Mucosa of stomach (tissue), 1 donor: ENCODE results near the gene SMPDL3B.

Experiments used
- H3K27me3 ChIP-seq: one replicate; pipeline ENCODE4 v1.7.0; 2013; ENCODE audit warnings: mild to moderate bottlenecking, low read length; ENCODE audit not compliant: control insufficient read depth, insufficient read depth
- H3K36me3 ChIP-seq: one replicate; pipeline ENCODE4 v1.7.0; 2013; ENCODE audit warnings: low read length; ENCODE audit not compliant: control insufficient read depth, insufficient read depth
- H3K4me1 ChIP-seq: one replicate; pipeline ENCODE4 v1.7.0; 2013; ENCODE audit warnings: mild to moderate bottlenecking, low read length; ENCODE audit not compliant: control insufficient read depth, insufficient read depth
- H3K4me3 ChIP-seq: one replicate; pipeline ENCODE4 v1.7.0; 2013; ENCODE audit warnings: low read length
- H3K9ac ChIP-seq: one replicate; pipeline ENCODE4 v1.7.0; 2013; ENCODE audit warnings: mild to moderate bottlenecking, low read length, moderate library complexity
- H3K9me3 ChIP-seq: one replicate; pipeline ENCODE4 v1.7.0; 2013; ENCODE audit warnings: mild to moderate bottlenecking, low read length, moderate library complexity; ENCODE audit not compliant: control insufficient read depth
- donor health status: Pancreatic carcinoma.

SMPDL3B gene

DNA sequence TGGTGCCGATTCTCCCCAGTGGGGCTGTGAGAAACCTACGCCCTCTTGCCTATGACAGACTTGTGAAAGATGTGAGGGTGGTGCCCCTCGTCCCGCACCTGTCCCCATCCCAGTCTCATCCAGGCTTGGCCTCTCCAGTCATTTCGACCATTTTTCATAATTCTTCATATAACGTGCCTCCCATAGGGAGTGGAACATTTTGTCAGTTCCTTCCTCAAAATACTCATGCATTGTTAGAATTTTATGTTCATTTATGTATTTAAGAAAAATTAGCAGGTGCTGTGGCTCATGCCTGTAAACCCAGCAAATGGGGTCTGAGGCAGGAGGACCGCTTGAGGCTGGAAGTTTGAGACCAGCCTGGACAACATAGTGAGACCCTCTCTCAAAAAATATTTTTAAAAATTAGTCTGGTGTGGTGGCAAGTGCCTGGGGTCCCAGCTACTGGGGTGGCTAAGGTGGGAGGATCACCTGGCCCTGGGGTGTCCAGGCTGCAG lies 19.7 kb upstream of the SMPDL3B start:
- H3K9me3 ChIP-seq: peaks cover 6% of the 10 kb centered on the region
- H3K27me3 ChIP-seq: no peaks in the 10 kb centered on the region
- peak overlapping the region; percentile 51 for H3K4me3 ChIP-seq
- peaks cover 5% of the 10 kb centered on the region for H3K4me1 ChIP-seq
- H3K9ac ChIP-seq: no peak overlapping the region
- H3K36me3 ChIP-seq: no peaks in the 10 kb centered on the region

DNA sequence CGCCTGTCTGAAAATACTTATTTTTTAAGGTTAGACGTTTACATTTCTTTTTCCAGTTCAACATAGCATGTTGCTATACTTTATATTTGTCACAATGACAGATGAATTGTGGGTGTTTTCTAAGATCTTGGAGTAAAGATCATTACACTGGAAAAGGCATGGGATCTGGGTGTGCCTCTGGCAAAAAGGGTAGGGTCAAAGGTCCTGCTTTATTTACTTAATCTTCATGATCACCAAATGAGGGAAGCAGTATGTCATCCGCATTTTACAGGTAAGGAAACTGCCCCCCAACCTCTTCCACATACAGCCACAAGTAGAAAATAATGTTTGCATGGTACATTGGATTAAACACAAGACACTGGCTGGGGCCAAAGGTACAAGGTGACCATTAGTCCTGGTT lies 12.5 kb upstream of the SMPDL3B start:
- Histone ChIP-seq H3K9ac (no peak overlapping the region), H3K4me3 (no peak overlapping the region), H3K27me3 (no peaks in the 10 kb centered on the region), H3K36me3 (no peaks in the 10 kb centered on the region), H3K9me3 (no peaks in the 10 kb centered on the region), H3K4me1 (no peaks in the 10 kb centered on the region)

DNA sequence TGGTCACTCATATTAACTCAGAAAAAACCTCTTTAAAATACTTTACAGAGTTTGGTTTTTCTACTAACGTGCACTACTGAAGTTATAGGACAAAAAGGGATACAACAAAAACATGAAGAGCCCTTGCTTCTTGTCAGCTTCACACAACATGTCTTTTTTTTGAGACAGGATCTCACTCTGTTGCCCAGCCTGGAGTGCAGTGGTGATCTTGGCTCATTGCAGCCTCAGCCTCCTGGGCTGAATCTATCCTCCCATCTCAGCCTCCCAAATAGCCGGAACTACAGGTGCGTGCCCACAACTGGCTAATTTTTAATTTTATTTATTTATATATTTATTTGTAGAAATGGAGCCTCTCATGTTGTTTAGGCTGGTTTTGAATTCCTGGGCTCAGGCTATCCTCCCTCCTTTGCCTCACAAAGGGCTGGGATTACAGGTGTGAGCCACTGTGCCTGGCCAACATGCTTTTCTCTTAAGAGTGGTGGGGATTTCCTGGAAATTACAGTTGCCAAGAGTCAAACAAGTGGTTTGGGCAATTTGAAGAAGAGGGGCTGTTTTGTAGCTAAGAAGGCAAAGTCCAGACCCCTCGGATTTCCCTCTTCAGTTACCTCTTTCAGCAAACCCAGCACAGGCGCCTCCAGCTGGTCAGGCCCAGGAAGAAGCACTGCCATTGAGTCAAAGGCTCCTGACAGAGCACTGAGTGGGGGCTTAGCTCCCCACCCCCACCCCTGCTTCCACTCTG lies 6.4 kb upstream of the SMPDL3B start:
- no peaks in the 10 kb centered on the region for H3K9me3 ChIP-seq
- no peaks in the 10 kb centered on the region for H3K27me3 ChIP-seq
- H3K9ac ChIP-seq: no peak overlapping the region
- H3K36me3 ChIP-seq: no peaks in the 10 kb centered on the region
- no peak overlapping the region for H3K4me3 ChIP-seq
- H3K4me1 ChIP-seq: no peaks in the 10 kb centered on the region

DNA sequence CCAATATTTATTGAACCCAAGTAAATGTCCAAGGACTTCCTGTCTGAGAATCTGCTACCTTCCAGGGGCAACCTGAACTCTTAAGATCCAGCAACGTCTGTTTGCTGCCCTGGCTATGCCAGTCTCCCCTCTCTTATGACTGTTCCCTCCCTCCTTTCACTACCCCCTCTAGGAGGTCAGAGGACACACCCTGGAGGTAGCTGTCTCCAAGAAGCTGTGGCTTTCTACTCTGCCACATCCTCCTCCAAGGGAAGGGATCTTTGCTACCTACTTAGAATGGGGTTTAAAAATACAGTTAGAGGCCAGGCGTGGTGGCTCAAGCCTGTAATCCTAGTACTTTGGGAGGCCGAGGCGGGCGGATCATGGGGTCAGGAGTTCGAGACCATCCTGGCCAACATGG lies 3.6 kb upstream of the SMPDL3B start:
- no peak overlapping the region for H3K9ac ChIP-seq
- peaks cover 6% of the 10 kb centered on the region for H3K27me3 ChIP-seq
- no peaks in the 10 kb centered on the region for H3K9me3 ChIP-seq
- H3K4me1 ChIP-seq: peaks cover 16% of the 10 kb centered on the region
- no peaks in the 10 kb centered on the region for H3K36me3 ChIP-seq
- no peak overlapping the region for H3K4me3 ChIP-seq

DNA sequence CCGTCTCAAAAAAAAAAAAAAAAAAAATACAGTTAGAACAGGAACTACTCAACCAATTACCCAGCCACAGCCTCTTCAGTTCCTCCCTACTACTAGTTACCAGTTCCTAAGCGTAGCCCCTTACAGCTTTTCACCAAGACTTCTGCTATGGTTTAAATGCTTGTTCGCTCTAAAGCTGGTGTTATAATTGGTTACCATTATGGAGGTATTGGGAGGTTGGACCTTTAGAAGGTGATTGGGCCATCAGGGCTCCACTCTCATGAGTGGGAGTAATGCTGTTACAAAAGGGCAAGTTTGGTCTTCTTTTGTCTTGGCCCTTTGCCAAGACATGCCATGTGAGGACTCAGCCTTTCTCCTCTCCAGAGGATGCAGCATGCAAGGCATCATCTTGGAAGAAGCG lies 3.0 kb upstream of the SMPDL3B start:
- H3K9ac ChIP-seq: no peak overlapping the region
- H3K36me3 ChIP-seq: no peaks in the 10 kb centered on the region
- no peaks in the 10 kb centered on the region for H3K9me3 ChIP-seq
- H3K4me1 ChIP-seq: peaks cover 20% of the 10 kb centered on the region
- no peak overlapping the region for H3K4me3 ChIP-seq
- peaks cover 6% of the 10 kb centered on the region for H3K27me3 ChIP-seq

DNA sequence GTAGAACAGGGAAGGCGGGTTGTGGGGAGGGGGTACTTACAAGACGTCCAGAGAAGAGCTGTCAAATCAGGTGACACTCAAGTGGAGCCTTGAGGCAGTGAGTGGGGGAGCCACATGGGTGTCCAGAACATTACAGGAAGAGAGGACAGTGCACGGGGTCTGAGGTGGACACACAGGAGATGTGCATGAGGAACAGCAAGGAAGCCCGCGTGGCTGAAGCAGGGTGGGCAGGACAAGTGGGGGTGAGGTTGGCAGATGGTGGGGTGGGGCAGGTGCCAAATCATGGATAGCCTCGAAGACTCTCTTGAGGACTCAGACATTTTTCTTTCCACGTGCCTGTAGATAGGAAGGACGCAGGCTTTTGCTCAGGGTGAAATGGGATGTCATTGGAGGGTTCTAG lies 921 bp downstream of the SMPDL3B start:
- no peaks in the 10 kb centered on the region for H3K9me3 ChIP-seq
- peaks cover 29% of the 10 kb centered on the region for H3K4me1 ChIP-seq
- peak overlapping the region; percentile 75 for H3K9ac ChIP-seq
- peak overlapping the region; percentile 47 for H3K4me3 ChIP-seq
- no peaks in the 10 kb centered on the region for H3K36me3 ChIP-seq
- peaks cover 6% of the 10 kb centered on the region for H3K27me3 ChIP-seq

DNA sequence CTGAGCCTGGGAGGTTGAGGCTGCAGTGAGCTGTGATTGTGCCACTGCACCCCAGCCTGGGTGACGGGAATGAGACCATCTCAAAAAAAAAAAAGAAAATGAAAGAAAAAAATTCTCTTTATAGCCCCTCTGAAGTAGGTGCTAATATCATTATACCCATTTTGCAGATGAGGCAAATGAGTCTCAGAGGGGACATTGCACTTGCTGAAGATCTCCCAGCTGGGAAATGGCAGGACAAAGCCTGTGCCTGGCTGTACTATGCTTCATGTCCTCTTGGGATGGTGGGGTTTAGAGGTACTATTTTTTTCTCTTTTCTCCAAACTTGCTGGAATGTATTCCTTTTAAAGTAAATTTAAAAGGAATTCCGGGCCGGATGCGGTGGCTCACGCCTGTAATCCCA lies 1.6 kb downstream of the SMPDL3B start:
- H3K9me3 ChIP-seq: no peaks in the 10 kb centered on the region
- H3K9ac ChIP-seq: no peak overlapping the region
- no peaks in the 10 kb centered on the region for H3K36me3 ChIP-seq
- H3K4me1 ChIP-seq: peaks cover 29% of the 10 kb centered on the region
- H3K27me3 ChIP-seq: peaks cover 6% of the 10 kb centered on the region
- H3K4me3 ChIP-seq: no peak overlapping the region

DNA sequence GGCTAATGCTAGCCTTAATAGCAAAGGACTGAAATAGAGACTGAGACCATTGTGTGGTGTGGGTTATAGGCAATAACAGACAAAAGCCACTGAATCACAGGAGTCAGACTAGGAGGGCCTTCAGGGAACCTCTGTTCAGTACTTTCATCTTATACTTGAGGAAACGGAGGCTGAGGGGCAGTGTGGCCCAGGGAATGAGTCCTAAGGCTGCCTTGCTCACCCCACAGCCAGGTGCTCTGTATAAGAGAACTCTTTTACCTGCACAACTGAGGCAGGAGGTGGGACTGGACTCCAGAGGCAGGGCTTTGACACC lies 2.7 kb downstream of the SMPDL3B start:
- H3K36me3 ChIP-seq: no peaks in the 10 kb centered on the region
- peaks cover 6% of the 10 kb centered on the region for H3K27me3 ChIP-seq
- no peak overlapping the region for H3K4me3 ChIP-seq
- H3K9ac ChIP-seq: peak overlapping the region; percentile 22
- peaks cover 29% of the 10 kb centered on the region for H3K4me1 ChIP-seq
- no peaks in the 10 kb centered on the region for H3K9me3 ChIP-seq

DNA sequence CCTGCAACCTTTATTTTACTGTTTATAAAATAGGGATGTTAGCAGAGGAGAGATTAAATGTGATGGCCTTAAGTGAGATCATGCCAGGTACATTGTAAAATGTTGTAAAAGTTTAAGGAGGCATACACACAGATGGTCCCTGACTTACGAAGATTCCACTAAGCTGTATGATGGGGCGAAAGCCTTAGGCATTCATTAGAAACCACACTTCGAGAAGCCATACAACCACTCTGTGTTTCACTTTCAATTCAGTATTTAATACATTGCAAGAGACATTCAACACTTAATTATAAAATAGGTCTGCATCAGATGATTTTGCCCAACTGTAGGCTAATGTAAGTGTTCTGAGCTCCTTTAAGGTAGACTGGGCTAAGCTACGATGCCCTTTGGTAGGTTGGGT lies 3.7 kb downstream of the SMPDL3B start:
- peaks cover 6% of the 10 kb centered on the region for H3K27me3 ChIP-seq
- no peaks in the 10 kb centered on the region for H3K36me3 ChIP-seq
- H3K9me3 ChIP-seq: no peaks in the 10 kb centered on the region
- H3K4me1 ChIP-seq: peaks cover 36% of the 10 kb centered on the region
- H3K9ac ChIP-seq: no peak overlapping the region
- no peak overlapping the region for H3K4me3 ChIP-seq

DNA sequence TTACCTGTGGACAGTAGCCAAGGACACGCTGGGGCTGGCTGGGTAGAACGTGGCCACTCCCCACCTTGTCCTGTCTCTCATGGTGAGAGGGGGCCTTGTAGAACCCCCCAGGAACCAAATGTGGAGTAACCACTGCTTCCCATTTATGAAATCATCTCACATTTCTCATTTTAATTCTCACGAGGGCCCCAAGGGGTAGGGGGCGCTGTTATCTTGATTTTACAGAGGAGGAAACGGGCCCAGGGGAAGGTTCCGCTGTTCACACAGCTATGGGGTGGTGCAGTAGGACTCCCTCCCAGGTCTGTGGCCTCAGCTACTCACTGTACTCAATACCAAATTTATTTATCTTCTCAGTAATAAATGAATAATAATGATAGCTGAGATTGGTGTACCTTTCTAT lies 5.5 kb downstream of the SMPDL3B start:
- H3K27me3 ChIP-seq: peaks cover under 1% of the 10 kb centered on the region
- peaks cover 40% of the 10 kb centered on the region for H3K4me1 ChIP-seq
- no peaks in the 10 kb centered on the region for H3K9me3 ChIP-seq
- no peak overlapping the region for H3K4me3 ChIP-seq
- no peak overlapping the region for H3K9ac ChIP-seq
- no peaks in the 10 kb centered on the region for H3K36me3 ChIP-seq

DNA sequence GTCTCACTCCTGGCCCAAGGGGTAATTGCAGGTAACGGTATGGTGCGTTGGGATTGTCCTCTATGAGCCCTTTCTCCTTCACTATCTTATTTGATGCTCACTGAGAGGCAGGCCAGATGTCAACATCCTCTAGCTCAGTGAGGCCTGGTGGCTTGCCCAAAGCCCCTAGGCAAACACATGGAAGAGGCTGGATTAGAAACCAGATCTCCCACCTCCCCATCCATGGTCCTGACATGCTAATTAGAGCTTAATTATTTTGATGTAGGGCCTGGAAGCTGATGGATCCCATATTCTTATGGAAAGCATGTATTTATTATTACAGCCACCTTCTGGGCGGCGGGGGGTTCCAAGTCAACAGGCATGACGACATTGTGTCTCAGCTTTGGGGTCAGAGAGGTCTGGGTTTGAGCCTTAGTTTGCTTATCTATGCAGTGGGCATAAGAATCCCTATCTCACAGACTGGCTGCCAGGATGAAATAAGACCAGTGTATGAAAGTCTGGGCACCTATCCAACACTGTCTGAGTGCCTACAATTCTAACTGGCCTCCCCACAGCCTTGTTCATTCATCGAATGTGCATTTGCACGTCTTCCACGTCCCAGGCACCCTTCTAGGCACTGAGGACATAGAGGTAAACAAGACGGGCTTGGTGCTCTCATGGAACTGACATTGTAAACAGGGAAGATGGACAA lies 6.2 kb downstream of the SMPDL3B start:
- Histone ChIP-seq H3K36me3 (no peaks in the 10 kb centered on the region), H3K9ac (no peak overlapping the region), H3K9me3 (no peaks in the 10 kb centered on the region), H3K27me3 (no peaks in the 10 kb centered on the region), H3K4me3 (no peak overlapping the region), H3K4me1 (peaks cover 33% of the 10 kb centered on the region)

DNA sequence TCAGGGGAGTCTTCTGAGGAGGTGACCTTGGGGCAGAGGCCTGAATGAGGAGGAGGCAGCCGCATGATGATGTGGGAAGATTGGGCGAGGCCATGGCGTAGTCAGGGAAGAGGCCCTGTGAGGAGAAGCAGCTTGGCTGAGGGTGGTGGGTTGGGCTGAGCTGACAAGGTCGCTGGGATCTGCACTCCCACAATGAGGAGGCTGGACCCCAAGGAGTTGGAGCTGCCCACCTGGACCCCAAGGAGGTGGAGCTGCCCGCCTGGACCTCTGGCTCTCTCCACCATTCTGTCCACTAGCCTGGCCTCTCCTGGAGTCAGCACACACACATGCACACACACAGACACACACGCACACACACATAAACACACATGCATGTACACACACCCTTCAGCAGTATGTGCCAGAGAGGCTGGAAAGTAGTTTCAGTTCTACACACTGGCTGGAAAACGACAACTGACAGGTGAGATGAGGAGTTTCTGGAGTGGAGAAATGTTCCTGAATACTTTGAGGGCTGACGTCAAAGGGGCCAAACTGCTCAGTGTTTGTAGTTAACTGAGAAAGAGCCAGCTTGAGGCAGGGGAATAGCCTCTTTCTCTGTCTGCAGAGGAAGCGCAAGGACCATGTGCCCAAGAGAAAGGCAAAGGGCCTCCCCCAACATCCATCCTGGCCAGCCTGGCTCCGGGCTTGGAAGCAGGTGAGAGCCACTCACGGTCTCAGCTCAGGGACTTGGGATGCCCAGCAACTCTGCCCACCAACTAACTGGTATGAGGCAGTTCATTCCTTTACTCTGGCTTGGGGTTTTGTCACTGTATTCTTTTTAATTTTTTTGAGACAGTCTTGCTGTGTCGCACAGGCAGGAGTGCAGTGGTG lies 7.1 kb downstream of the SMPDL3B start:
- H3K36me3 ChIP-seq: no peaks in the 10 kb centered on the region
- H3K4me1 ChIP-seq: peaks cover 28% of the 10 kb centered on the region

More for the DNA sequence above, 7.1 kb downstream of the SMPDL3B start:
- Histone ChIP-seq H3K9ac (no peak overlapping the region), H3K9me3 (no peaks in the 10 kb centered on the region), H3K4me3 (no peak overlapping the region), H3K27me3 (no peaks in the 10 kb centered on the region)
